M059J (cell line): ENCODE data around the gene PDE4A. TPM values are rescaled to one million over a fixed set of nuclear protein-coding genes. Genes with fewer than 3 reads are reported as not detected.
"Not testable (repeated sequence)": the region's sequence is repeated elsewhere in the genome, so short reads cannot be mapped to it uniquely, and the experiment has no call there.

Source experiments
- DNase-seq: peaks from one replicate; pipeline ENCODE4 v3.0.0-alpha.2; 2012; ENCODE audit warnings: low read depth
- total RNA-seq: library from RNA; depleted of rRNA; stranded (reverse); fragments of >200 nt; shearing (Covaris generic); gene quantifications from 2 replicates; pipeline ENCODE4 v1.2.3, GENCODE V29; 2014; rRNA removed

The PDE4A gene
- total RNA-seq = 0.81 and 2.3 TPM in 2 replicates

DNA sequence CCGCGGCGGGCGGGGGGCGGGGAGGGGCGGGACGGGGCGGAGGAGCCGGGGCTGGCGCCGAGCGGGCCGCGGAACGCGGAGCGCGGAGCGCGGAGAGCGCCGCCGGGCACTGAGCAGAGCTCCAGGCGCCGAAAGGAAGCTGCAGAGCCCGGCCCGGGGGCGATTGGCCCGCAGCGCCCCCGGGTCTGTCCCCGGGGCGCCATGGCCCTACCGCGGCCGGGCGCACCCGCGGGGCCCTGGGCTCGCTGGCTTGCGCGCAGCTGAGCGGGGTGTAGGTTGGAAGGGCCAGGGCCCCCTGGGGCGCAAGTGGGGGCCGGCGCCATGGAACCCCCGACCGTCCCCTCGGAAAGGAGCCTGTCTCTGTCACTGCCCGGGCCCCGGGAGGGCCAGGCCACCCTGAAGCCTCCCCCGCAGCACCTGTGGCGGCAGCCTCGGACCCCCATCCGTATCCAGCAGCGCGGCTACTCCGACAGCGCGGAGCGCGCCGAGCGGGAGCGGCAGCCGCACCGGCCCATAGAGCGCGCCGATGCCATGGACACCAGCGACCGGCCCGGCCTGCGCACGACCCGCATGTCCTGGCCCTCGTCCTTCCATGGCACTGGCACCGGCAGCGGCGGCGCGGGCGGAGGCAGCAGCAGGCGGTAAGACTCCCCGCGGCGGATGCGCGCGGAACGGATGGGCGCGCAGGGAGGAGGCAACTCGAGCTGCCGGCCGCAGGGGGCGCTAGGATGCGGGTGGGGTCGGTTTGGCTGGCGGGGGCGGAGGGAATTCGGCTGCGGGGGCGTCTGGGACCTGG, at the start of gene PDE4A:
PDE4A (plus strand) TSS at position 95 of the 796 bp plus-strand sequence; CDS start at position 322, 227 bp downstream.
- DNase-seq = no peak

DNA sequence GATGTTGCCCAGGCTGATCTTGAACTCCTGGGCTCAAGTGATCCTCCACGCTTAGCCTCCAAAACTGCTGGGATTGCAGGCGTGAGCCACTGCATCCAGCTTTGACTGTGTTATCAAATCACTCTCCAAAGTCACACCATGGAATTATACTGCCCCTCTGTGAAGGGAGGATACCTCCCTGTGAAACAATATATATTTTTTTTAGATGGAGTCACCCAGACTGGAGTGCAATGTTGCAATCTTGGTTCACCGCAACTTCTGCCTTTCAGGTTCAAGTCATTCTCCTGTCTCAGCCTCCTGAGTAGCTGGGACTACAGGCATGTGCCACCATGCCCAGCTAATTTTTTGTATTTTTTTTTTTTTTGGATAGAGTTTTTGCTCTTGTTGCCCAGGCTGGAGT, 47.6 kb upstream of the PDE4A start:
- no peak for DNase-seq

DNA sequence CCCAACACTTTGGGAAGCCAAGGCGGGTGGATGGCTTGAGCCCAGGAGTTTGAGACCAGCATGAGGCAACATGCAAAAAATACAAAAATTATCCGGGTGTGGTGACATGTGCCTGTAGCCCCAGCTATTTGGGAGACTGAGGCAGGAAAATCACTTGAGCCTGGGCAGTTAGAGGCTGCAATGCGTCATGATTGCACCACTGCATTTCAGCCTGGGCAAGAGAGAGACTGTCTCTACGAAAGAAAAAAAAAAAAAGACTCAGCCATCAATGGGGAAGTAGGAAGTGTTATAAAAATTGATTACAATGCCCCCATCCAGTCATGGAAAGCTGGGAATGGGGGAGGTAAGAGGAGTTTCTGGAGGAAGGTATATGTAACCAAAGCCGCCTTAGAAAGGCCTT, 45.4 kb upstream of the PDE4A start:
- DNase-seq = no peak

GRCh38 chr19:10377140-10377640, 43.1 kb upstream of the PDE4A start:
- not testable (repeated sequence) for DNase-seq

- no peak for DNase-seq
These were observed 42.2 kb upstream of the PDE4A start for GRCh38 chr19:10378124-10378523.

DNA sequence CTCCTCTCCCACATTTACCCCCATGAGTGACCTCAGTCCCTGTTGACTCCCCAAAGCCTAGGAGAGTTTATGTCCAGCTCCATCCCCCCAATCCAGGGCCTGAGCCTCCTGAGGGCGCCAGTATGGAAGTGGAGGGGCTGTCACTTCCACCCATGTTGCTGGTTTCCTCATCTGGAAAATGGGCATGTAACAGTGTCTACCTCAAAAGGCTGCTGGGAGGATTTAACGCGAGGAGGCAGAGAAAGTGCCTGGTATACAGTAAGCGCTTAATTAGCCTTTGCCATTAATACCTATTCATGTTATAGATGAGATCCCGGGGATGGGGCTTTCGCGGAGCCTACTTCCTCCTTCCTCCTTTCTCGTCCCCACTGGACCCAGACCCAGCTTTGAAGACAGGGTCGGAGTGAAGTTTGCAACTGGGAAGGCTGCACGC, 40.4 kb upstream of the PDE4A start:
- no peak for DNase-seq

DNA sequence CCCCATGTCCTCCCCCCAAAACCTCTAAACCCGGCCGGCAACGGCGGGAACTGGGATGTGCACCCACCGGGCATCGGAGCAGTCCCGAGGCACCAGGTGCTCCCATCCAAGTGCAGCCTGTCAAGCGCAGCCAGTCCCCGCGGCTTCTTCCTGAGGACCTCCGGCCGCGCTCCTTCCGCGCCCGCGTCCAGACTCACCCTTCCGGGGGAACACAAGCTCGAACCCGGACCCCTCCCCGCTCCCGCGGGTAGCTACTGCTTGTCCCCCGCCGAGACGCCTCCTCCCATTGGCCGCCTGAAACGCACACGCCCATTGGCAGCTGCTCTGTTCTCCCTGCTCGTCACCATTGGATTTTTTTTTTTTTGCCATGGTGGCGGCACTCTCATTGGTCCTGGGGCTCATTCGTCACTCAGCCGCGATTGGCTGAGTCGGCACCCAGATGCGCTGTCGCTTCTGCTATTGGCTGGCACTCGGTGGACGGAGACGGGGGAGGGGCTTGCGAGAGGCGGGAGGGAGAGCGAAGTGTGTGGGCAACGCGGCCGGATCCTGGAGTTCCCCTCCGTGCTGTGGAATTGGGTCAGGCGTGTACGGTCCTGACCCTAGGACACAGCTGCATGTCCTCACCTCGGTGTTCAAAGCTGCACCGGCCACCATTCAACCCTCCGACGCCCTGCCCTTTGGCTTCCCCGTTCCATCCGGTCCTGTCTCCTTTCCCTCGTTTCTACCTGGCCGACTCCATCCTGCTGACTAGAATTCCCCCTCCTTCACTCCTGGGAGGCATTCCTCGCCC, 39.8 kb upstream of the PDE4A start, which contains the start of gene TYK2:
TYK2 (minus strand) TSS at position 260 of the 790 bp plus-strand sequence. CDS start 2,166 bp downstream, outside the sequence.
- DNase-seq = peak; percentile 99

- DNase-seq = not testable (repeated sequence)
These were observed 37.2 kb upstream of the PDE4A start for GRCh38 chr19:10383223-10383499.

DNA sequence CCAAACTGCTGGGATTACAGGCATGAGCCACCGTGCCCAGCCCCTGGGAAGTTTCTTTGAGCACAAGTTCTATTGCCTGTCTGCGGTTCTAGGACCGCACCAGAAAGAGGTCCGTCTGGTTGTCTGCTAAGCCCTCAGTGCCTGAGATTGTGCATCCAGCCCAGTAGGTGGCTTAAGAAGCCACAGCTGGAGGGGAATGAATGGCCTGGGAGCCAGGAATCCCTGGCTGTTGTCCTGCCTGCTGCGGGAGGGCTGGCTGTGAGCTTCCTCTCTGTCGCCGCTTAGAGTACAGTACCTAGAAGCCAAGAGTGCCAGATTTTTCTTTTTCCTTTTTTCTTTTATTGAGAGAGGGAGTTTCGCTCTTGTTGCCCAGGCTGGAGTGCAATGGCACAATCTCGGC, 35.8 kb upstream of the PDE4A start:
- DNase-seq = no peak

DNA sequence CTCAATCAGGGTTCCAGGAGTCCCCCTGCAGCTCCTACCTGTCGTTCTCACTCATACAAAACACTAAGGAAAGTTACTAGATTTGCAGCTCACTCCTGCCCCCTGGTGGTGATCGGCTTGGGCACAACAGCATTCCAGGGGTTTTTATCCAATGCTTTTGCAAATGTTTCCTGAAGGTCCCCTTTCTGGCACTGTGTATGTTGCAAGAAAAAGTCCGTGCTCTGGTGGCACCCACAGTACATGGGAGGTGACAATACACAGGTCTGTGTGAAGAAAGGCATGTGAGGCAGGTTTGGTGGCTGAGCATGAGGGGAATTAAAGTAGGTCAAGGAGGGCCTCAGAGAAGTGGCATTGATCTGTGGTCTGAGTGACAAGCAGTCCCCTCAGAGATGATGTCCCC, 31.4 kb upstream of the PDE4A start:
- peak; percentile 77 for DNase-seq

- DNase-seq = no peak
These were observed 30.5 kb upstream of the PDE4A start for GRCh38 chr19:10389863-10390262.

DNA sequence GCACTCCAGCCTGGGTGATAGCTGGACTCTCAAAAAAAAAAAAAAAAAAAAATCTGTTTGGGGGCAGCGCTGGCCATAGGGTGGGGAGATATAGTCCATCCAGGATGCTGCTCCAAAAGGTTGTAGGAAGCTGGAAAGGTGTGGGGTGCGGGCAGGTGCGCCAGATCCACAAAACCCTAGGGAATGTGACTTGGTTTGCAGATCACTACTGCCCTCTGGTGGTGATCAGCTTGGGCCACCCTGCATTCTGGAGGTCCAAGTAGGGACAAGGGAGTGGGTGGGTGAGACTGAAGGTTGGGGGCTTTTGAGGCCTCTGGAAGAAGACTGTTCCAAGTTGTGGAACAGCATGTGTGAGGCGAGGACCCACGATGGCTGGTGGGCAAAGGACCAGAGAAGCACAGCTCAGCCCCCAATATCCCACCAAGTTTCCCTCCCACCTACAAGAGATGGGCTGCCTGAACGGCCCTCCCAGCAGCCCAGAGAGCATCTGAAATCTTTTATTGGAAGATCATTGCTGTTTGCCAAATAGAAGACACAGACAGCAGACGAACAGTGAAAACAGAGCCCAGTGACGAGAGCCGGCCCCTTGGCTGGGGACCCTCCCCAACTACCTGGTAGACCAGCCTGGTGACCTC, 29.6 kb upstream of the PDE4A start:
- DNase-seq = peak; percentile 66

GRCh38 chr19:10392120-10392519, 28.2 kb upstream of the PDE4A start:
- DNase-seq = no peak

DNA sequence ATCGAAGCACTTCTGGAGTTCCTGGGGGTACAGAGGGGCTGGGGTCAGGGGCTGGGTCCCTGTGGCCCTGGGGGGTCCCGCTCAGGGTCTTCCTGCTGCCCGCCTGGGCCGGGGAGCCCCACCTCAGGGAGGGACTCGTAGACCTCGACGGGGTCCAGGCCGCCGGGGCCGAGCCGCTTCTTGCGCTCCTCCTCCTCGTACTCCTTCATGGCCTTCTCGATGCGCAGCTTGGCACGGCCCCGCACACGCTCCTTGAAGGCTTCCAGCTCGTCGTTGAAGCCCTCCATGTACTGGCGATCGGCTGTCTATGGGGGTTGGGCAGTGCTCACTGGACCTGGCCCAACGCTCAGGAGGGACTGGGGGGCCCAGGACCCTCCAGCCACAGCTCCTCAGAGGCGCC, 27.2 kb upstream of the PDE4A start:
- DNase-seq = no peak

DNA sequence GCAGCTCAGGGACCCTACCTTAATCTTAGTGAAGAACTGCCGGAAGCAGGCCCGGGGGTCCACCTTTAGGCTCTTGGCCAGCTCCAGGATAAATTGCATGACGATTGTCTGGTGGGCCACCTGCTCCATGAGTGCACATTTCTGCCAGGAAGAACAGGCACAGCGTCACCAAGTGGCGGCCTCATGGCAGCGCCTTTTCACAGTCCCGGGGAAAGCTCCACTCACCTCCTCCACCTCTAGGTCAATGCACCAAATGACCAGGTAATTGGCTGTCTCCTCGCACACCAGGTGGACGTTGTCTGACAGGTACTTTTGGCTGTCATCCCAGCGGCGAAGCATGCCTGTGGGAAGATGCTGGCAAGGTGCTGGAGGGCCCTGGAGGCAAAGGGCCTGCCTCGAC, 25.3 kb upstream of the PDE4A start:
- no peak for DNase-seq

DNA sequence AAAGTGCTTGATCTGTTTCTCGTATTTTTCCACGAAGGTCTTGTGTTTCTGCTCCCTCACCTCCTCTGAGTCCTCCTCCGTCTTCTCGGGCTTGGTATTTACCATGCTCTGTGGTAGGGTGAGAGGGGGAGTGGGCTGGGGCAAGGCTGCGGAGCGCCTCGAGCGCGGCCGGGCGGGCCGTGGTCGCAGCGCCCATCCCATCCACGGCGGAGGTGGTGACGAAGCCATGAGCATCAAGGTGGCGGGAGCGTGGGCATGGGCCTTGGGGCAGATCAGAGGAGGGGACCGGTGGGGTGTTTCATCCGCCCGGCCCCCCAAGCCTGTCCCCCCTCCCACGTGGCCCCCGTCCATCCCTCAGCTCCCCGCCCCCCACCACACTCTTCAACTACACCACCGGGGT, 24.9 kb upstream of the PDE4A start:
- no peak for DNase-seq

DNA sequence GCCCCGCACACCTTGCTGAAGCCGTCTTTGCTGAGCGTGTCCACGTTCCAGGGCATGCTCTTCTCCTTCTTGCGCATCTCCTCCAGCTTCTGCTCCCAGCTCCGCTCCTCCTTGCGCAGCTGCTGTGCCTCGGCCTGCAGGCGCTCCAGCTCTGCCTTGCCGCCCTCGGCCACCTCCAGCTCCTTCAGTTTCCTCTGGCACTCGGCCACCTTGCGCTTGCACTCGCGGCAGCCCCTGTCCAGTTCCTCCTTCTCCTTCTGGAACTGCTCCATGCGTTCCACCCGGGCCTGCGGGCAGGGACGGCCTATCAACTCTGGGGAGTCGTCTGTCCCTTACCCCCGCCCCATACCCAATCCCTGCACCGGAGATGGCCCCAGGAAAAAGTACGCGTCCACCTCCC, 24.4 kb upstream of the PDE4A start:
- DNase-seq = no peak

DNA sequence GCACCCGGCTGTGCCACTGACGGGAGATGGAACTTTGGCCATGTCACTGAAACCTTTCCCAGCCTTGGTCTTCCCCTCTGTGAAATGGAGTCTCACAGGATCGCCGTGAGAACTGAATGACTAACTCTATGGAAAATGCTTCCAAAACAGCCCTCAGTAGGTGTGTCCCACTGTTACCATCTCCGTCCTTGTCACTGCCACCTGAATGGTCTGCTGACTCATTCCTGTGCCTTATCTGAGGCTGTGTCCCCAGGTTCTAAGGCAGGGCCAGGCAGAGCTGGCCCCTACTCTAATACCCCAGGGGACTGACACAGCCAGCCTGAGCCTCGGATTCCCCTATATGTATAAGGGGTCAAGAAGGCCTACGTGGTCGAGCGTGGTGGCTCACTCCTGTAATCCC, 21.5 kb upstream of the PDE4A start:
- no peak for DNase-seq

DNA sequence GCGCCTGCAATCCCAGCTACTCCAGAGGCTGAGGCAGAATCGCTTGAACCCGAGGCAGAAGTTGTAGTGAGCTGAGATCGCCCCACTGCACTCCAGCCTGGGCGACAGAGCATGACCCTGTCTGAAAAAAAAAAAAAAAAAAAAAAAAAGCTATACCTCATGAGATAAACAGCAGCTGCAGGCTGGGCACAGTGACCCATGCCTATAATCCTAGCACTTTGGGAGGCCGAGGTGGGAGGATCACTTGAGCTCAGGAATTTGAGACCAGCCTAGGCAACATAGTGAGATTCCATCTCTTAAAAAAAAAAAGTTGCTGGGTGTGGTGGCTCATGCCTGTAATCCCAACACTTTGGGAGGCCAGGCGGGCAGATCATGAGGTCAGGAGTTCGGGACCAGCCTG, 21.0 kb upstream of the PDE4A start:
- not testable (repeated sequence) for DNase-seq

DNA sequence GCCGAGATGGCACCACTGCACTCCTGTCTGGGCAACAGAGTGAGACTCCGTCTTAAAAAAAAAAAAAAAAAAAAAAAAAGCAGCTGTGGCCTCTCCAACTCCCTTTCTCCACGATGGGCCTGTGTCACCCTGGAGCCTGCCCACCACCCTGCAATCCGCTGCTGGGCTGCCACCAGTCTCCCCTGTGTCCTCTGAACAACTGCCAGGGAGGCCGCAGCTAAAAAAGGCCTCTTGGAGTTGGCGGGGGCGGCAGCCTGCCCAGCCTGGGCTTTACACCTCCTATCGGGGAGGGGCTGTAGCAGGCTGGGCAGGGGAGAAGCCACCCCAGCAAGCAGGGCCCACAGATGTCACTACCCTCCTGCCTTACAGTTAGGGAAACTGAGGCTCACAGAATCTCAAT, 20.5 kb upstream of the PDE4A start:
- DNase-seq = no peak

DNA sequence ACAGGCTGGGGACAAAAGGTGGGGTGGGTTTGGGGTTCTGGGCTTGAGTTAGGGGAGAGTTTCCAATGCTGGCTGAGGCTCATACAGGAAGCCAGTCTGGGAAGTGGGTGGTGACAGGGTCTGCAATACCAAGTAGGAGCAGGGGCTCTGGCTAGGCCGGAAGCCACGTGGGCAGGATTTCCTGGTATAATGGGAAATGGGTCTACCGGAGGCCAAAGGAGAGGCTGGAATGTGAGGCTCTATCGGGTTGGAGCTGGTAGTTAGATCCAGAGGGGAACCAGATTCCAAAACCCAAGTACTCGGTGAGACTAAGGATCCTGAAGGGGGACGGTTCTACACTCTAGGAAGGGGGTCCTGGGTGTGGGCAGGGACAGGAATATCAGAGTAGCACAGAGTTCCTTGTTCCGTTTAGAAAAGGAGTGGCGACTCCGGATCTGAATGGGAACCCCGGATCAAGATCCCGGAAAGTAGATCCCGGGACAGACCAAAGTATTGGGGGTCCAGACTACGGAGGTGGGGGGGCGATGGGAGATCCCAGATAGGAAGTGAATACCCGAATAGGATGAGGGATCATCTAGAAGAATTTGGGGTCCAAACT, 17.8 kb upstream of the PDE4A start:
- peak; percentile 48 for DNase-seq
